ENCODE measurements around the gene MEGF9.
"Not testable (repeated sequence)": the region's sequence is repeated elsewhere in the genome, so short reads cannot be mapped to it uniquely, and the experiment has no call there.

The MEGF9 gene

GRCh38 chr9:120571443-120572257 is 142.6 kb downstream of the MEGF9 start:
- DNase-seq (ENCODE audit: low read depth): no peak

GRCh38 chr9:120570296-120570695 is 144.0 kb downstream of the MEGF9 start:
- DNase-seq (ENCODE audit: low read depth): no peak

GRCh38 chr9:120569556-120569955 is 144.7 kb downstream of the MEGF9 start:
- no peak for DNase-seq (ENCODE audit: low read depth)

- DNase-seq (ENCODE audit: low read depth): no peak
Observed at GRCh38 chr9:120568816-120569215, 145.5 kb downstream of the MEGF9 start.

- DNase-seq (ENCODE audit: low read depth): no peak
Observed at GRCh38 chr9:120567874-120568273, 146.4 kb downstream of the MEGF9 start.

GRCh38 chr9:120567081-120567480 is 147.2 kb downstream of the MEGF9 start:
- DNase-seq (ENCODE audit: low read depth): no peak

- DNase-seq (ENCODE audit: low read depth): no peak
Observed at GRCh38 chr9:120564589-120564988, 149.7 kb downstream of the MEGF9 start.

GRCh38 chr9:120562861-120563443 is 151.3 kb downstream of the MEGF9 start:
- no peak for DNase-seq (ENCODE audit: low read depth)

GRCh38 chr9:120561709-120562108 is 152.6 kb downstream of the MEGF9 start:
- DNase-seq (ENCODE audit: low read depth): no peak

- no peak for DNase-seq (ENCODE audit: low read depth)
Observed at GRCh38 chr9:120559546-120559945, 154.7 kb downstream of the MEGF9 start.

GRCh38 chr9:120558454-120558853 is 155.8 kb downstream of the MEGF9 start:
- DNase-seq (ENCODE audit: low read depth): no peak

GRCh38 chr9:120557205-120557604 is 157.1 kb downstream of the MEGF9 start:
- DNase-seq (ENCODE audit: low read depth): no peak

GRCh38 chr9:120556775-120557174 is 157.5 kb downstream of the MEGF9 start:
- DNase-seq (ENCODE audit: low read depth): no peak

- no peak for DNase-seq (ENCODE audit: low read depth)
Observed at GRCh38 chr9:120555839-120556238, 158.4 kb downstream of the MEGF9 start.

- DNase-seq (ENCODE audit: low read depth): not testable (repeated sequence)
Observed at GRCh38 chr9:120552210-120552704, 162.0 kb downstream of the MEGF9 start.

Measured in stimulated activated CD8-positive, alpha-beta memory T cell treated with anti-CD3 and anti-CD28 coated beads, Interleukin-7, amount 100 ng/mL, for 24 hours (primary cell).